Ureter (tissue), 1 donor: ENCODE measurements around the gene SLC17A7. TPM values are rescaled to one million over a fixed set of nuclear protein-coding genes. Genes with fewer than 3 reads are reported as not detected.

Source experiments
- DNase-seq: peaks from one replicate; pipeline ENCODE4 v3.0.0-alpha.2; 2020; ENCODE audit warnings: low spot score
- total RNA-seq: library from RNA; stranded (reverse); gene quantifications from one replicate; pipeline ENCODE4 v1.2.4, GENCODE V29; 2023
- donor health status: DM: yes; HTN: yes; CAD: no.

Gene SLC17A7
- total RNA-seq, 1 donor from 2014 or later = 0.55 TPM

DNA sequence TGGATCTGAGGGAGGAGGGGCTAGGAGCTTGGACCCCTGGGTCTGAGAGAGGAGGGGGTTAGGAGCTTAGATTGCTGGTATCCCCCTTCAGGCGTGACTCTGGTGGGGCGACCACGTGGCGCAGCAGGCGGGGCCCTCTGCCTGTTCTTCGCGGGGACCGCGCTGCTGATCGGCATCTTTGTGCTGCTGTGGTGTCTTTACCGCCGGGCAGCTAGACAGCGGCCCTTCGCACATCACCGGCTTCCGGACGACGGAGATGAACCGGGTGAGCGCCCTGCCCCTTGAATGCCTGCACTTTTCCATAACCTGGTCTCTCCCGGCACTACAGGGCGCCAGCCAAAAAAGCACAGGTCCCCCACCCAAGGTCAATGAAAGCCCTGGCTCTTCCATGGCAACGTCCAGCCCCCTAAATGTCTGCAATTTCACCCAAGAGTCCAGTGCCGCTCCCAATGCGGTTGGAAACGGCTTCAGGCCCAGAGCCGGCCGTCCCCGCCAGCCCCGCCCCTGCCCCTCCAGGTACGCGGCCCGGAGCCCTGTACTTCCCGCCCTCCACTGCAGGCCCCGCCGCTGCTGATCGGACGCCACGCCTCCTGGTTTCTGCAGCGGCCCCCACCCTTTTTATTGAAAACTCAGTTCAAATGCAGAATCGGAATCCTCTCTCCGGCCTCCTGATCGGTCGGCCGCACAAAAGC is 13.3 kb downstream of the SLC17A7 start:
- no peak for DNase-seq

- DNase-seq = no peak
These were observed 14.0 kb downstream of the SLC17A7 start for GRCh38 chr19:49427339-49427738.

DNA sequence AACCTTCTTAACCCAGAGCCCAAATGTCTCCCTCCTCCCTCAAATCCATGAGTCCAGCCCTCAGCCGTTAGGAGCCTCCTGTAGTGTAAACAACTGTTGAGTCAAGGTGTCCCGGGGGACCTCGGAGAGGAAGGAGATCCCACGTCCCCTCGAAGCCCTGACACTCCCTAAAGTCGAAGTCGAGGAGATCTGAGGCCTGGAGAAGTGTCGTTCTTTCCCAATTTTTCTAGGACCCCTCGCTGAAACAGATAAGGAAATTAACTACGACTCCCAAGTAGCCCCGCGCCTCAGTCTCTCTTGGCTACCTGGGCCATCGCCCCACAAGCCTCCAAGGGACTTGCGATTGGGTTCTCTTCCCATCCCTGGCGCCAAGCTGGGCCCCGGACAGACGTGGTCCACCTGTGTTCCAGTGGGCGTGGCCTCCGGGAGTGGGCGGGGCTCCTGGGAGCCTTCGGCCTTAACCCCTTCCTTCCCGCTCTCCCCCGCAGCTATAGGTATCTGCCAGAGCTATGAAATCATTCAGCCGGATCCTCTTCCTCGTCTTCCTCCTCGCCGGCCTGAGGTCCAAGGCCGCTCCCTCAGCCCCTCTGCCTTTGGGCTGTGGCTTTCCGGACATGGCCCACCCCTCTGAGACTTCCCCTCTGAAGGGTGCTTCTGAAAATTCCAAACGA is 15.3 kb downstream of the SLC17A7 start:
- DNase-seq = no peak

DNA sequence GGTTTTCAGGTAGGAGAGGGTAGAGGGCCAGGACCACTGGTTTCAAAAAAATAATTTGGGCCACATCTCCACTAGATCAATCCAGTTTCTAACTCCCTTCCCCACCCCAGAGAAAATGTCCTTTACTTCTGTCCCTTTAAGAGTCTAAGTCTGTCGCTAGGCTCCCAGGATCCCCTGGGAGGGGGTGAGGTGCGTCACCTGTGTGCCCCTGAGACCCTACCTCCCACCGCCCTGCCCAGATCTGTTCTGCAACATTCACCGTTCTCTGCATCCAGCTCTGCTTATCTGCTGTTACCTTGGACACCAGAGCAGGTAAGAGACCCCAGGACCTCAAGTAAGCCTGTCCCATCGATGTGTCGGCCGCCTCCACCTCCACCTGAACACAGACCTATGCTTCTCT is 16.1 kb downstream of the SLC17A7 start, which contains the start of gene GFY:
TSS of gene GFY (plus strand) at position 211 of the 400 bp plus-strand sequence. CDS start 1,043 bp downstream, outside the sequence.
- no peak for DNase-seq

DNA sequence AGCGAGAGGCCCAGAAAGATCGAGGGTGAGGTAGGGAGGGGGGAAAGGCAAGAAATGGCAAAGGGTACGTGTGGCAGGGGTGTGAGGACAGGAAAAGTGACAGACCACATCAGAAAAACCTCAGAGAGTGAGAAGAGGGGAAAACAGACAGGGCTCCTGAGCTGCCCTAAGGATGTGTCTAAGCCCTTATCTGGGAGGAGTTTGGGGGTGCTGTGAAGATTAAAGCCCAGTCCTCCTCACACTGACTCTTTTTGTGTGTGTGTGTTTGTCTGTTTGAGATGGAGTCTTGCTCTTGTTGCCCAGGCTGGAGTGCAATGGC is 17.4 kb downstream of the SLC17A7 start:
- DNase-seq = no peak

DNA sequence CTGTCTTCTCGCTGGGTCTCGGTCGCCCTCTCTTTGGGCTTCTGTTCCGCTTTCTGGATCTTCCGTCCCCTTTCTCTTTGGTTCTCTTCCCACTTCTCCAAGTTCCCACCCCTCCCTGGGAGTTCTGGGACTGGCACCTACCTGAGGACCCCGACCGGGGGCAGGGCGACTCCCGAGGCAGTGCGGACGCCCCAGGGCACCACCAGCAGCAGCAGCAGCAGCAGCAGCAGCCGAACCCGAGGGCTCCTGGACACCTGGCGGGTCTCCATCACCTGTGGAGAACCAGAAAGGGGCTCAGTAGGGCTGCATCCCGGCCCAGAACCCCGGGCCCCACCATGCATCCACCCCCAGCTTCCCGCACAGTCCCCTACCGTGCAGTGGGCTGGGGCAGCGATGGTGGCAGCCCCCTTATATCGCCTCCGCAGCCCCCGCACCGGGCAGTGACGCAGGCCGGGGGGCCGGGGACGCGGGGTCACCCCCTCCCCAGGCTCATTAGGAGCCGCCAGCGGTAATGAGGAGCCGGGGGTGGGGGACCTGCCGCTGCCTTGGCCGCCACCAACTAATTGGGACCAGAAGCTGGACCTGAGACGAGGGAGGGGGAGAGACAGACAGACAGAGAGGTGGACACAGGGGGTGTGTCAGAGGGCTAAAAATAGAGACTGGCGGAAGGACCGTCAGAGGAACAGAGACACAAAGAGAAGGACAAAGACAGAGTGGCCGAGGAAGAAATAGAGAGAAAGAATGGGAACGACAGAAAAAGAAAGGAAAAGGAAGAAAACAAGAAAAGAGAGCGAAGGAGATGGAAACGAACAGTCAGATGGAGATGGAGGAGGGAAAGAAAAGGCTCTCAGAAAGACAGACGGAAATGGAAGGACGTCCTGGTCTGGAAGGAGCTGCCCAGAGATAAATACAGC is 18.0 kb downstream of the SLC17A7 start, which contains the start of gene PTH2:
TSS of gene PTH2 (minus strand) at position 371 of the 914 bp plus-strand sequence. CDS start at position 269, 102 bp downstream.
- no peak for DNase-seq

GRCh38 chr19:49422407-49423070 is 18.8 kb downstream of the SLC17A7 start:
- DNase-seq = no peak

DNA sequence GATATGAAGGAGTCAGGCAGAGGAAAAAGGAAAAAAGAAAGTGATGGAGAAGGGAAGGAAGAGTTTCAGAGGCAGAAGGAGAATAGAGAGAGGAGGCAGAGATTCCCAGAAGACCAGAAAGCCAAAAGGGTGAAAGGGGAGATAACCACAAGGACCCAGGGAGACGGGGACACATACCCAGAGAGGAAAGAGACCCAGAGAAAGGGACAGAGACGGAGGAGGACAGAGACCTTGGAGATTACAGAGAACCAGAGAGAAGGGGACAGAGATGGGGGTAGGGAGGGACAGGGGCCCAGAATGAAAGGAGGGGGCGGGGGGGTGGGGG is 19.5 kb downstream of the SLC17A7 start:
- no peak for DNase-seq

DNA sequence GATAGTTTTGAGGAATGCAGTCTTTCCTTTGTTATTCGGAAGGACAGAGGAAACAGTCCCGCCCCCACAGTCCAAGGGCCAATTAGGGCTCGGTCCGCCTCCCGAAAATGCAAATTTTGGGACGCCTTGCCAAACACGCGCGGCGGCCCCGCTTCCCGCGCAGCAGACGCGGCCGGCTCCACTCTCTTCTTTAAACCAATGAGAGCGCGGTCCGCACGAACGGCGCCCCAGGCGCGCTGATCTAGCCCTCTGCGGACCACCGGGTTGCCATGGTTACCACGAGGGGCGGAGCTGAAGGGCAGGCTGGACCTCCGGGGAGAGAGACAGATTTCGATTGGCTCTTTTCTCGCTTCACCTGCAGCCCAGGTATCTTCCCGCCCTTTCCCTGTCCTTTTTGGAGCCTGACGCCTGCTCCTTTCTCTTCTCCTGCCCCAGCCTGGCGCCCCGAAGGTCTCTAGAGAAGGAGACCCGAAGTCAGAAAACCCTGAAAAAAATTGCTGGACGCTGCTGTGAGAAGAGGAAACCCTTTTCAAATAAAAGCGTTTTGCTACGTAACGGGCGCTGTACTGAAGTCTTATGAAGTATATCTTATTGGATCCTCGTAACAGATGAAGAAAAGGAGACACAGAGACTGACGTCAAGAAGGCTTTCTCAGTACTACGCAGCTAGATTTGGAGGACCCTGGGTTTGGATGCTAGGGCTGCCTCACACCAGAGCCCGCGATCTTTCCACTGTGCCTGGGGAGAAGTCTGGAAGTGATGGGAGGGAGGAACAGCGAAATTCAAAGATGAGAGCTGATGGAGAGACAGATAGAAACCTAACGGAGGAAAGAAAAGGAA is 20.1 kb downstream of the SLC17A7 start:
- DNase-seq = no peak

- DNase-seq = no peak
These were observed 21.1 kb downstream of the SLC17A7 start for GRCh38 chr19:49420227-49420626.

GRCh38 chr19:49419173-49419572 is 22.2 kb downstream of the SLC17A7 start:
- DNase-seq = no peak

- DNase-seq = no peak
These were observed 22.8 kb downstream of the SLC17A7 start for GRCh38 chr19:49418511-49418910.

GRCh38 chr19:49417088-49417487 is 24.2 kb downstream of the SLC17A7 start:
- DNase-seq = no peak

DNA sequence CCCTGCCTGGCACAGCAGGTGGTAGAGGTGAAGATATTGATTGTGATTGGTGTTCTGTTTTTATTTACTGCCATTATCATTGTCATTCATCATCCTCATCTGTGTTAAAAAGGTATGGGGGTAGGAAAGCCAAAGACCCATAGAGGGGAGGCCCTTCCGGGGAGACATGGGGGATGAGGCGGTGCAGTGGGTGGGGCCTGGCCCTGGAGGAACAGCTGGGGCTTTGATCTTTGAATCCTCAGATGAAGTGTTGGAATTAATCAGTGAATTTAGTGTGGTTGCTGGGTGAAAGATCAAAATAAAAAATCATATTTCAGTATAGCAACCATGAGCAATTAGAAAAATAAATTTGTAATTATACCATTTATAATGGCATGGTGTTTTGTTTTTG is 25.5 kb downstream of the SLC17A7 start:
- DNase-seq = no peak

- no peak for DNase-seq
These were observed 26.1 kb downstream of the SLC17A7 start for GRCh38 chr19:49415102-49415809.

DNA sequence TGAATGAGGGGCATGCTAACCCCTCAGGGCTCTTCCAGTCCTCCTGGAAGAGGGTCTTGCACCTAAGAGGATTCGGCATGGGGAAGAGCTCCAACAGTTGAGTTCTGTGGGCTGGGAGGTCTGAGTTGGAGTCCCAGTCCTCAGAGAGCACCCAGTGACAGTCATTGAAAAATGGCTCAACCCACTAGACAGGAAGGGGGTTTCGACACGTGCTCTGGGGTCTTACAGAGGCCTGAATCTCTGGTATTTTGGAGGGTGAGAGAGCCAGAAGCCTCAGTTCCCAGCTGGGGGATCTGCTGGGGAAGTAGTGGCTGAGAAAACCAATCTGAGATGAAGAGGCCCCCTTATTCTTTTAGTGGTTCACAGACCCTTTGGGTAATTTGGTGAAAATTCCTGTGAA is 27.1 kb downstream of the SLC17A7 start:
- DNase-seq = no peak

GRCh38 chr19:49413348-49413747 is 28.0 kb downstream of the SLC17A7 start:
- DNase-seq = no peak

- DNase-seq = no peak
These were observed 29.5 kb downstream of the SLC17A7 start for GRCh38 chr19:49411681-49412326.

- DNase-seq = no peak
These were observed 31.8 kb downstream of the SLC17A7 start for GRCh38 chr19:49409441-49410029.
